T-helper 2 cell (primary cell): ENCODE measurements around the gene GPR15LG.
"Not testable (repeated sequence)": the region's sequence is repeated elsewhere in the genome, so short reads cannot be mapped to it uniquely, and the experiment has no call there.

Source experiments
- DNase-seq, 5 experiments: peaks; one replicate each; pipeline versions ENCODE4 v3.0.0 to v3.0.0-alpha.2; 2012 to 2022

The GPR15LG gene

DNA sequence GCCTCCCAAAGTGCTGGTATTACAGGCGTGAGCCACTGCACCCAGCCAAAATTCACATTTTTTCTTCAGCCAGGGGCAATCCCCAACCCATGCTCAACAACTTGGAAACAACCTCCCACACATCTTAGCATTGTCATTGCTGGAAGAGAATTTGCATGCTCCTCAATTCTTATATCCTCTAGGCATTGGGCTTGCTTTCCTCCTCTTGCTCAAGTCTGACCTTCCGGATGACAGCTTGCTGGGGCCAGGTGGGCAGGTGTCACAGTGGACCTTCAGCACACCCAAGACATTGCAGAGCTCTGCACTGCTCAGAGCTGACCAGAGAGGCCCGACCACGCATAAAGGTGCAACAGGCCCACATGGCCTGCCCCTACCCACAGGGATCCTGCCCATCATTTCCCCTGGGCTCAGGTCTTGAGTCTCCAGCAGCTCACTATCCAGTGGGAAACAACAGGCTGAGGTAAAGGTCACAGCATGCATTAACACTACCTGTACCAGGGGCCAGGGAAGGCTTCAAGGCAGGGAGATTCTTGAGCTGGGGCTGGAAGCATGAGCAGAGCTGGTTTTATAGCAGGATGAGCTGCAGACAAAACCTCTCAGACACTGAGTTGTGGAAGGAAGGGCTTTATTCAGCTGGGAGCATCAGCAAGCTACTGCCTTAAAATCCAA, 6.8 kb upstream of the GPR15LG start:
- no peak for DNase-seq

DNA sequence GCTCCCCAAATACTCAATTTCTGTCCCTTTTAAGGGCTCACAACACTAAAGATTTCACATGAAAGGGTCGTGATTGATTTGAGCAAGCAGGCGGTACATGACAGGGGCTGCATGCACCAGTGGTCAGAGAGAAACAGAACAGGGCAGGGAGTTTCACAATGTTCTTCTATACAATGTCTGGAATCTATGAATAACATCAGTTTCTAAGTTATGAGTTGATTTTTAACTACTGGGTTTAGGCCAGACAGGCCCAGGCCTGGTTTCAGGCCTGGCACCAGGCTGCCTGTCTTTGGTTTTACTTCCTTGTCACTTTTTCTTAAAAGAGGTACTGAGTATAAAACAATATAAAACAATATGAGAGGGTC, 6.3 kb upstream of the GPR15LG start:
- not testable (repeated sequence) for DNase-seq

DNA sequence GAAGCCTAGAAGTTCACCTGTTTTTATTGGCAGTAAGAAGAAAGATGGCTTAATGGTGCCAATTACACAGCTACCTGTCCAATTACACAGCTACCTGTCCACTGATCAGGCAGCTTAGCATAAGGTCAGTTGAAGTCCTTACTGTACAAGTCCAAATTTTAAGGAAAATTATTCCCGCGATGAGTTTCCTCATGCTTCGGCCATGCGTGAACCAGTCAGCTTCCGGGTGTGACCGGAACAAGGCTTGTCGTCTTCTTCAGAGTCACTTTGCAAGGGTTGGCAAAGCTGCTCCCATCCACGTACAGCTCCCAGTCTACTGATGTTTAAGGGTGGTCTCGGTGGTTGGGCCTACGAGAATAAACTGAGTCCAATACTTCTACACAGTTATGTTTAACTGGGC, 5.2 kb upstream of the GPR15LG start:
- DNase-seq: not testable (repeated sequence)

DNA sequence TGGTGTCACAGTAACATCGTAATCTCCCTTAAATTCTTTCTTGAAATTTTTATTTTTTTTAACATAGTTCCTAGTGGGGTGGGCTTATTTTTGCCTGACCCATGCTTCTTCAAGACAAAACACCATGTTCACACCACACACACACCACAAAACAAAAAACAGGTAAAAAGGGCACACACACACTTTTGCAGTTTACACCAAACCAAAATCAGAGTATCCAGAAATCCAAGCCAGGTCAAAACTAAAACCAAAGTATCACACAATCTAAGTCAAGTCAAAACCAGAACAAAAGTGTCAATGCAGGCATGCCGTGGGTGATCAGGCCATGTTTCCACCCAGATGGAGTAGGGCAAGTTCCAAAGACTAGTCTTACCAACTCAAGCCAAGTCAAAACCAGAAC, 2.4 kb upstream of the GPR15LG start:
- not testable (repeated sequence) for DNase-seq

DNA sequence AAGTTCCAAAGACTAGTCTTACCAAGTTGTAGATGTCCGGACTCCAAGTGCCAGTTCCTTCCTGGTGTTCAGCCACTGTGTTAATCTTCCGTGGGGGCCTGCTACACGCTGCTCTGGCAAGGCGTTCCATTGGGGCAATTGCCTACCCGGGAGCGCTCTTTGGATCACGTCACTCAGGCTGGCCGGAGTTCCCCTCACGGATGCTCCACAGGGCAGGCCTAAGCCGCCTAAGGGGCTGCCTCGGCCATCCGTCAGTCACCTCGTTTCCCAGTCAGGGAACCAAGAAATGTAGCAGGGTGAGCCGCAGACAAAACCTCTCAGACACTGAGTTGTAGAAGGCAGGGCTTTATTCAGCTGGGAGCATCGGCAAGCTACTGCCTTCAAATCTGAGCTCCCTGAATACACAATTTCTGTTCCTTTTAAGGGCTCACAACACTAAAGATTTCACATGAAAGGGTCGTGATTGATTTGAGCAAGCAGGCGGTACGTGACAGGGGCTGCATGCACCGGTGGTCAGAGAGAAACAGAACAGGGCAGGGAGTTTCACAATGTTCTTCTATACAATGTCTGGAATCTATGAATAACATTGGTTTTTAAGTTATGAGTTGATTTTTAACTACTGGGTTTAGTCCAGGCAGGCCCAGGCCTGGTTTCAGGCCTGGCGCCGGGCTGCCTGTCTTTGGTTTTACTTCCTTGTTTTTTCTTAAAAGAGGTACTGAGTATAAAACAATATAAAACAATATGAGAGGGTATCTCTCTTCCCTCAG, 1.7 kb upstream of the GPR15LG start:
- not testable (repeated sequence) for DNase-seq

DNA sequence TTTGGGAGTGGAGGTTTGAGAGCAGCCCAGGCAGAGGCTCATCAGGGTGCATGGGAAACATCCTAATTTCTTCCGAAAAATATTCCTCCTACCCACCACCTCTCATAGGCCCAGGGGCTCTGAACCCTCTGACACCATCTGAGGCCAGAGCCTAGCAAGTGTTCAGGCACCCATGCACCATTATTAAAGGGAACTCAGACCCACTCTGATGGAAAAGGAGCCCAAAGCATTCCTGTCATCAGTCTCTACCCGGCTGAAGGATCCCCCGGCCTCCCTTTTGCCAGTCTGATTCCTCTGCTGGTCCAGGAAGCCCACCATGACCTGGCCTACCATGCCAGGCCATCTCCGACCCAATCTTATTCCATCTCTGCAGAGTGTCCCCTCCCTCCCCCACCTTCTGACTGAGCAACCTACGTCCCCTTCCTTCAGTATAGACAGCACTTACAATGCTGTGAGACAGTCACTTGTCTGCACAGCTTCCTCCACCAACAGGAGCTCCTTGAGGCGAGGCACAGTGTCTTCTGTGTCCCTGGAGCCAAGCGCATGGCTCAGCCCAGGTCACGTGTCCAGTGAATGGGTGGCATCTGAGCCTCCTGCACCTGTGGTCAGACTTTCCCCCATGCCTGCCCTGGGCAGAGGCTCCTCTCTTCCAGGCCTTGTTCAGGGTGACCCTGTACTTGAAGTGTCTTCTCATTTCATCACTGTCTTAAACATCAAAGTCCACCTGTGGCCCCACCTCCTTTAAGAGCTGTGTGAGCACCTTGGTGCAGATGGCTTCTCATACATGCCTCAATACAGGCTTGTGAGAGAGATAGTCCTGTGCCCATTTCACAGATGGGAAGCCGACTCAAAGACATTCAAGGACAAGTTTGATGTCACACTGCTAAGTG, 889 bp upstream of the GPR15LG start:
- no peak for DNase-seq

DNA sequence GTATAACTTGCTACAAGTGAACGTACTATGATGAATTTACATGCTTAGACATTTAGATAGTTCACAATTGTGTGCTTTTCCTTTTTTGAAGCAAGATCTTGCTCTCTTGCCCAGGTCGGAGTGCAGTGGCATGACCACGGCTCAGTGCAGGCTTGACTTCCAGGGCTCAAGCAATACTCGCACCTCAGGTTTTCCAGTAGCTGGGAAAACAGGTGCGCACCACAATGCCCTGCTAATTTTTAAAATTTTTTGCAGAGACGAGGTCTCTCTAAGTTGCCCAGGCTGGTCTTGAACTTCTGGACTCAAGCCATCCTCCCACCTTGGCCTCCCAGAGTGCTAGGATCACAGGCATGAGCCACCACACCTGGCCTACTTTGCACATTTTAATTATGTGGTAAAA, 1.8 kb downstream of the GPR15LG start:
- DNase-seq: no peak

DNA sequence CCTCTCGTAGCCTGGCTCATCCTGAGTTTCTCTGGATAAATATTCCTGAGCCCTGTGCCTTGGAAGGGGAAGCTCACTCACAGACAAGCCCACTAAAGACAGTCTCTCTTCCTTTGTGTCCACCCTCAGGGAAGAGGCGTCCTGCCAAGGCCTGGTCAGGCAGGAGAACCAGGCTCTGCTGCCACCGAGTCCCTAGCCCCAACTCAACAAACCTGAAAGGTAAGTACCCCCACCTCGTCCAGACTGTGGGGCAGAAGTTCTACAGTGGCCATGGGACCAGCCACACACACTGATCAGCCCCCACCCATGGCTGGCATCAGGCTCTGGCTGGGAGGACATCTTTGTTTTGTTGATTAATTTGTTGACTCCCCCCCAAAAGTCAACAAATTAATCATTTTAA, 2.8 kb downstream of the GPR15LG start:
- no peak for DNase-seq

DNA sequence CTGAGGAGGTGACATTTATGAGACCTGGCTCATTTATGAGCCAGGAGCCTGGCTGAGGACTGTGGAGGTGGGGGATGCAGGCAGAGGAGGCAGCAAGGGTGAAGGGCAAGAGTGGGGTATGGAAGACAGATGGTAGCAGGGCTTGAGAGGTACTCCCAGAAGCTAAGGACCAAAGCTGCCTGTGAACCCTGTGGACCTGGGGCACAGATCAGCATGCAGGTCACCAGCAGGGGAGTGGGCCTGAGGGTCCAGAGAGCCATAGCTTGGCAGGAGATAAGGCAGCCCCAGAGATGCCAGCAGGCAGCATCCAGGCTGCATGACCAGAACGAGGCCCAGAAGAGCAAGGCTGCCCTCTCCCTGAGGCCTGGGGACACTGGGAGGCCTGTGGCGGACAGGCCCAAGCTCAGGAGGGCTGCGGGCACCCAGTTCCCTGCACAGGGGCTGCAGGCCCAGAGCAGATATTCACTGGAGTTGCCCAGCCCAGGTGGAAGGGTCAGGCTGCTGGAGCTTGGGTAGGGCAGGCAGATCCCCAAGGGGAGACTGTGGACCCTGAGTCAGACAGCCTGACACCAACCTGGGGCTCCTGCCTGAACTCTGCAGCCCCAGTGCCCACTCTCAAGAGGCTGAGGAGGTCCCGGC, 3.4 kb downstream of the GPR15LG start:
- DNase-seq: no peak

DNA sequence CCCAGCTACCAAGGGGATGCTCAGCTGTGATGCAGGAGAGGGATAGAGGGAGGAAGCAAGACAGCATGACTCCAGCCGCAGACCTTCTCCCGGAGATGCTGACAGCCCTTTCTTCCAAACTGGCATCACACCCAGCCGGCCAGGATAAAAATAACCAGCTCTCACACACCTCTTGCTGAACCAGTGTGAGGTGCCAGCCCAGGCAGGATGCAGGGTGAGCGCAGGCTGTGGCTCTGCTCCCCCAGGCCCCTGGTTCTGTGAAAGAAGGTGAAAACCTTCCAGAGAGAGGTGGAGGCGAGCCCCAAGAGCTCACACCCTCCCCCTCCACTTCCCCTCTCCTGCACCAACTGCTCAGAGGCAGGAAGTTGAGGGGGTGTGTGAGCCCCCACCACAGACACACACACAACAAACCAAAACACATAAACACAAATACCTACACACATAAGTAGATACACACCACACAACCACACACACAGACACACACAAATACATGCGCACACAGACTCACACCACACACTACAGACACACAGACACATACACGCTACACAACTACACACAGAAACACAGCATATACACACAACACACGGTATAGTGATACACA, 4.0 kb downstream of the GPR15LG start:
- peak in 2 of 5 experiments; percentile 80 to 88 for DNase-seq

DNA sequence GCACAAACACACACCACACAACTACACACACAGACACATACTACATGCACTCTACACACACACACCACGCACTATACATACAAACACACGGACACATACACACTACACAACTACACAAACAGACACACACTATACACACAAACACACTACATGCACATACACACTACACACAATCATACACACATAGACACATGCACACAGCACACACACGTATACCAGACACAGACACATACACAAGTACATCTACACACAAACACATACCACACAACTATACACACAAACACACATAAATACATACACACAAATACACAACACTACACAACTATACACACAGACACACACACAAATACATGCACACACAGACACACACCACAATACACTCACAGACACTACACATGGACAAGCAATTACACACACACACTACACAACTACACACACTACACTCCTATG, 4.6 kb downstream of the GPR15LG start:
- no peak for DNase-seq

DNA sequence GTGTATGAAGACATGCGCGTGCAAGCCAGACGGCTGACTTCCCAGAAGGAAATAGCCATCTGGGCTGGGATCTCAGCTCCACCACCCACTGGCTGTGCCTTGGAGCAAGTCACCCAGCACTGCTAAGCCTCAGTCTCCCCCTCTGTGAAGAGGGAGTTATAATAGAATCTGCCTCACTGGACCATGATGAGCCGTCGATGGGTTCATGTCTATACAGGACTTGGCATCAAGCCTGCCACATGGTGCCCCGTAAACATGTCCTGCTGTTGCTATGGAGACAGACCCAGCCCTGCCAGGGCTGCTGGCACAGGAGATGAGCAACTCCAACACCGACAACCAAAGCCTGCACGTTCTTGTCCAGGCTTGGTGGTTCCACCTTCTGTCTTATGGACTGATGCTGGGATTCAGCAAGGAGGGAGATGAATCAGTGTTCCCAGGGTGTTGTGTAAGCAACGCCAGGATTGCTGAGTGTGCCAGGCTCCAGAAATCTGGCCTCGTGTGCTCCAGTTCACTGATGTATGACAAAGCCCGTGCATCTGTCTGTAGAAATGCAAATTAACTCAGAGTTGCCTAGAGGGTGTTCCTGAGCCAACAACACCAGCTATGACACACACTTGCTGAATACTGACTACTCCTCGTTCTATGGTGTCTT, 5.6 kb downstream of the GPR15LG start:
- DNase-seq: peak in 2 of 5 experiments; percentile 27 to 47

DNA sequence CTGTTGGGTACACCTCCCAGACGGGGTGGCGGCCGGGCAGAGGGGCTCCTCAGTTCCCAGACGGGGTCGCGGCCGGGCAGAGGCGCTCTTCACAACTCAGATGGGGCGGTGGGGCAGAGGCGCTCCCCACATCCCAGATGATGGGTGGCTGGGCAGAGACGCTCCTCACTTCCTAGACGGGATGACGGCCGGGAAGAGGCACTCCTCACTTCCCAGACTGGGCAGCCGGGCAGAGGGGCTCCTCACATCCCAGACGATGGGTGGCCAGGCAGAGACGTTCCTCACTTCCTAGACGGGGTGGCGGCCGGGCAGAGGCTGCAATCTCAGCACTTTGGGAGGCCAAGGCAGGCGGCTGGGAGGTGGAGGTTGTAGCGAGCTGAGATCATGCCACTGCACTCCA, 6.8 kb downstream of the GPR15LG start:
- not testable (repeated sequence) for DNase-seq

DNA sequence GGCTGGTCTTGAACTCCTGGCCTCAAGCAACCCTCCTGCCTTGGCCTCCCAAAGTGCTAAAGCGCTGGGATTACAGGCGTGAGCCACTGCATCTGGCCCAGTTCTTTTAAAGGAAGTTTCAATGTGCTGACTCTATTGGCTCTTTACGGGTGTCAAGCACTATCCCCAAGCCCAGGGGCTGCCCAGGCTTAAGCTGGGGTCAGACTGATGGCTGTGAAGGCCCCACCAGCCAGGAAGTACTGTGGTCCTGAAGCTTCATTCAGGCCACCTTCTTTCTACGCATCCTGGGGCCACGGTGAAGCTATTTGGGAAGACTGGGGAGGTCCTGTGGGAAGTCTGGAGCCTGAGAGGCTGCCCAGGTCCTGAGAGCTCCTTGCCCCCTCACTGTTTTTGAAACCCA, 8.0 kb downstream of the GPR15LG start:
- DNase-seq: no peak

DNA sequence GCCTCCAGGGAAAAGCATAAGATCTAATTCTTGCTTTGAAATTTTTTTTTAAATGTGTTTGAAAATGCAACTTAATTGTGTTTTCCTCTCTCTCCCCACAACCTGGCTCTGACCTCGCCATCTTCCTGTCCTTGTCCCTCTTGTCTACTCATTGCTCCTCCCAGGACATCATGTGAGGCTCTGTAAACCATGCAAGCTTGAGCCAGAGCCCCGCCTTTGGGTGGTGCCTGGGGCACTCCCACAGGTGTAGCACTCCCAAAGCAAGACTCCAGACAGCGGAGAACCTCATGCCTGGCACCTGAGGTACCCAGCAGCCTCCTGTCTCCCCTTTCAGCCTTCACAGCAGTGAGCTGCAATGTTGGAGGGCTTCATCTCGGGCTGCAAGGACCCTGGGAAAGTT, 10.9 kb downstream of the GPR15LG start:
- no peak for DNase-seq

DNA sequence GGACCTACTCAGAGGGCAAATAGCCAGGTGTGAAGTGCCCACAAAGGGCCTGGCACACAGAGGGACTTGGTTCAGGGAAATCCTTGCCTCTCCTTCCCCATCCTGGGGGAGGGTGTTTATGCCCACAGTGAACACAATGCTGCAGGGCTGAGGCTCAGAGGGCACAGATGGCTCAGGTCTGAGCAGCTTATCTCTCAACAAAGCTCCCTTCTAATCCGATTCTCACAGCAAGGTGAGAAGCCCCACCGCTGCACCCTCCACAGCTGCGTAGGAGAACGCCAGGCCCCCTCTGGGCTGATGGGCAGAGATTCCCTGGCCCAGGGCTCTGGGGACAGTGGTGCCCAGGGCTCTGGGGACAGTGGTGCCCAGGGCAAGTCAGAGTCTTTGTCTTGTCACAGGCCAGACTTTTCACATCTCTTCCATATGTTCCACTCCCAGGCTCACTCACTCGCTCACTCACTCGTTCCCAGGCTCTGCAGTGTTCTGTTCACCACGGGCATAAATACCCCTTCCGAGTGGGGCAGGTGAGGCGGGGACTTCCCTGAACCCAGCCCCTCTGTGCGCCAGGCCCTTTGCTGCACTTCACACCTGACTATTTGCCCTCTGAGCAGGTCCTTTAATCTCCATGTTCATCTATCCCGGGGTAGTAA, 12.1 kb downstream of the GPR15LG start:
- no peak for DNase-seq

DNA sequence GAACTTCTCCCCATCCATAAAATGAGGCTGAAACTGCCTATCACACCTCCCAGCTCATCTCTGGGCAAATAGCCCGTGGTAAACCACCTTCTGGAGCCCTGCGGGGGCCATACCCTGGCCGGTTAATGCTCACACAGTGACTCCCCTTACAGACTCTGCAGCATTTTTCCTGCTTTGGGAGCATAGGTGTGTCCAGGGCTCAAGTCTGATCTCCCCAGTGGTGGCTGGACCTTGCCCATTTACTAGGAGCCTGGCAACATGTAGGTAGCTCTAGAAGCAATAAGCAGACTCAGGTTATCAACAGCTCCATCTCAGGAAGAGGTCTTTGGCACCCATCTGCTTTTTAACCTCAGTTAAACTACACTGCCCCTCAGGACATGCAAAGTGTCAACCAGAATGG, 15.2 kb downstream of the GPR15LG start:
- no peak for DNase-seq

DNA sequence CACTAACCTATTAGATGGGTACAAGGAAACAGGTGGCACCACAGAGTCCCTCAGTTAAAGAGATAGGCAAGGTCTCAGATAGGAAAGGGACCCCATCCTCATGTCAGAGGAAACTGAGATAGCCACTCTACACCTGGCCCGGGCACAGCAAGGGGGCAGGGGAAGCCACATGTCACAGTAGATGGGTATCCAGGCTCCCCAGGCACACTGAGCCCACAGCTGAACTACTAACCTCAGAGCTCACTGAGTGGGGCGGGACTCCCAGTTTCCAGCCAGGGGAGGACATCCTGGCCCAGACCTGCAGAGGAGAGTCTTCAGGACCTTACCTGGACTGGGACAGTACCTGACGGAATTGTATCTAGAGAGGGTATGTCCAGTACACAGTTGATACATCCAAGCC, 17.0 kb downstream of the GPR15LG start:
- no peak for DNase-seq

DNA sequence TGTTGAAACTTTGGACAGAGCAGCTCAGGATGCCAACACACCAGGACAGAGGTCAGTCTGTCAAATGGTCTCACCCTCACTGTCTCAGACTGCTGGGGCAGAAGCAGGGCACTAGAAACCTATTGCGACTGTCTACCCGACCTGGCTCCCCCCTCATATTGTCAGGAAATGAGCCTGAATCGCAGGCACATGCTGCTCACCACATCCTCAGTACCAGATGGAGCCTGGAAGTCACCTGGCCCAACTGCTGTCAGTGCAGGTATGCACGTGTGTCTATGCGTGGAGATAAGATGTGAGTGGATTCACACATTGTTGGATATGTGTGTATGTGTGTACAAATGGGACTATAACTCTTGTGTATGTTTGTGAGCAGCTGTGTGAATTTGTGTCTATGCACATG, 17.5 kb downstream of the GPR15LG start:
- peak in 2 of 5 experiments; percentile 24 to 48 for DNase-seq

DNA sequence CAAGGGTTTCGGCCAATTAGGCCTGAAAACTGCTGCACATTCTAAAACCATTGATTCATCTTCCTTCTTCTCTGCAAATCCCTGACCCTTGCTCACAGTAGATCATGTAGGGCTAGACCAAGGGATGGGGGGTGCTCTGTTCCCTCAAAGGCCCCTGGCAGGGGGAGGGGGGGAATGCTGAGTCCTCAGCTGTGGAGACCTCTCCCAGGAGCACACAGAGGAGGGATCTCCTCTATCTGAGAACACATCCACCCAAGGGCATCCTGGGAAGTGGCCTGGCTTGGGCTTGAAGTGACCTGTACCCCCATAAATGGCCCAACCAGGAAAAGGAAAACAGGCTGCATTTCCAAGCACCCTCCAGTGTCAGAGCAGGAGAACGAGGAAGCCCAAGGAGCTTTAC, 19.7 kb downstream of the GPR15LG start:
- no peak for DNase-seq

DNA sequence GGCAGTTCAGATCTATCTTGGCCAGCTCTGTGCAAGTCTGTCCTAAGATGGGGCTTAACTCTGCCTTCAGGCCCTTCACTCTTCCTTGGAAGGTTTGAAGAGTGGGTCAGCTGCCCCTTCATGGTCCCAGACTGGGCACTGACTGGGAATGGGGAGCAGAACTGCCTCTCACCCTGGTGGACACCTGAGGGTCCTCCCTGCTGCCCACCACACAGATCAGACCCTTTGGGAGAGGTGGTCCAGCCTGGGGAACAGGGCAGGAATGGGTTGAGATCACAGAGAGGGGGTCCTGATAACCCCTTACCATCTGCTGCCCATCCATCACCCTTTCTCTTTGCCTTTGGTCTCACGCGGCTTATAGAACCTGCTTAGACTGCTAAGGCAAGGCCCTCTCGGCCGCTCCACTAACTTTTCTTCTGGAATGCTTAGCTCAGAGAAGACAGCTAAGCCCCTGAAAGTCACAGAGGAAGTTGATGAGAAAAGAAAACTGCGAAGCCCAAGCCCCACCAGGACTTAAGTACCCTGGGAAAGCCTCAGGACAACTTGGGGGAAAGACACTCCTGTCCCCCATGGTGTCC, 20.3 kb downstream of the GPR15LG start:
- DNase-seq: no peak
